Left renal cortex interstitium (tissue), 4 donors: Measurements from ENCODE around the gene TH. TPM values are rescaled to one million over a fixed set of nuclear protein-coding genes. Genes with fewer than 3 reads are reported as not detected.

Source experiments
- DNase-seq, 4 donors: peaks; one replicate each; pipeline ENCODE4 v3.0.0-alpha.2; 2013; ENCODE audit warnings: low read depth in 4 of 4, low spot score in 2 of 4, missing footprints in 1 of 4
- polyA plus RNA-seq, 4 donors: library from polyadenylated mRNA; unstranded; fragments of 120-200 nt; gene quantifications; one replicate each; pipeline ENCODE4 v1.2.1, GENCODE V29; 2013; ENCODE audit not compliant: insufficient read length in 4 of 4

TH gene
- polyA plus RNA-seq, 4 donors = 0.66 to 2.4 (median 1.0) TPM

DNA sequence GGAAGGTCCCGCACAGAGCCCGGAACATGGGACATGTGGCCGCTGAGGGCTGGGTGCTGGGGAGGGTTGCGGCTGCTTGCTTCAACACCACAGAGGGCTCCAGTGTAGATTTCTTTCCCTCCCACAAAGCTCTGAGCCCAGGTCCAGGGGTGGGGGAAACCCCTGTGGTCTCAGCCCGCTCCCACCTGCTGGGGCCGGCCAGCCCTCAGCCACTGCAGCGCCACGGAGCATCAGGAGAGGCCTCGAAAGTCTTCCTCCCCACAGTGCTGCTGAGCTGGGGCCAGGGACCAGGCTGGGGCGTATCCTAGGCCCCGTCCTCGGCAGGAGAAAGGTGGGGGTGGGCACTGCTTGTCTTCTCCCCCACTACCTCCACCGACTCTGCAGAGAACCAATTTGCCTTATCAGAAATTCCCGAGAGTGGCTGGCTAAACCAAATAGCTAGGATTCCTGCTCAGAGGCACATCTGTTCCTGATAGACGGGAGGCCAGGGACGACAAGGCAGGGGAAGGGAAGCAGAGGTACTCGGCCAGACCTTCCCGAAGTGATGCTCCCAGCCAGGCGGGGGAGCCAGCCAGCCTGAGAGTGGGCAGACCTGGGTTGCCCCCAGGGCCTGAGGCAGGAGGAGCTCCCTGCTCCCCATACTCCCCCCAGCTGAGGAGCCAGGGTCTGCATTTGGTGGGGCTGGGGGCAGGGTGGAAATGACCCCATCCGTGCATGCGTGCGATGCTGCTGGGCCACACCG, 51.1 kb downstream of the TH start:
- DNase-seq = no peak

DNA sequence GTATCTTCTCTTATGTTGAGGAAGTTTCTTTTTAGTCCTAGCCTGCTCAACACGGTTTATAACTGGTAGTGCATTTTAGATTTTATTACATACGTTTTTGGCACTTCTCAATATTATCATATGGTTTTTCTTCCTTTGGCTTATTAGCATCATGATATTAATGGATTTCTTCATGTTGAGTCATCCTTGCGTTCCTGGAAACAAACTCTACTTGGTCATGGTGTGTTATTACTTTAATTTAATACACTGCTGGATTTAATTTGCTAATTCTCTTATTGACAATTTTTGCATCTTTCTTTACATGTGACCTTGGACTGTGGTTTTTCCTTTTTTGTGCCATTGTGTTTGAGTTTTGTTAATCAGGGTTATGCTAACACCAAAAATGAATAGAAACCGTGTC, 52.9 kb downstream of the TH start:
- no peak for DNase-seq

DNA sequence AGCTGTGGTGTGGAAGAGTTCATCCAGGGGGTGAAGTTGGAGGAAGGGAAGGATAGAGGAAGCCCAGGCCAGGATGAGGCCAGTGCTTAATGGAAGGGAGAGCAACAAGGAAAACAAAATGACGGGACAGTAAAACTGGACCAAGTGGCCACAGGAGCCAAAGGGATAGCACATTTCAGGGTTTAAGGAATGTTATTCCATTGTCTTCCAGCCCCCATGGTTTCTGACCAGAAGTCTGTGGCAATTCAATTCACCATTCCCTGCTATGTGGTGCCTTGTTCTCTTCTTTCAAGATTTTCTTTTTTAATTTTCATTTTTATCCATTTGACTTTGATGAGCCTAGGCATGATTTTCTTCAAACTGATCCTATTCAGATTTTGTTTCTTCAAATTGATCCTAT, 54.9 kb downstream of the TH start:
- no peak for DNase-seq

DNA sequence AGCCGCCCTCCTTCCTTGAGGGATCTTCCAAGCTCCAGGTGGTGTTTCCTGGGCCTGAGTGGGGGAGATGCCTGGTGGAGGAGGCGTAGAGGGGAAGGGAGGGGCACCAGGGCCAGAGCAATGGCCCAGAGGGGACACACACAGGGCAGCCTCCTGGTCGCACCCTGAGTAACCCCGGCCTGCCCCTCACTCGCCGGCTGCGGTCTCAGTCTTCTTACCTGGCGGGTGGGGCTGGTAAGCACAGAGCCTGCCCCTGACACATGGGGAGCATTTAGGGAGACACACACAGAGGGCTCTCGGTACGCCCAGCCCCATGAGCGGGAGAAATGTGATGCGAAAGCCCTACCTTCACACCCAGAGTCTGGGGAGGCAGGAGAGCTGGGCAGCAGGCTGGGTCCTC, 56.3 kb downstream of the TH start:
- DNase-seq = no peak

DNA sequence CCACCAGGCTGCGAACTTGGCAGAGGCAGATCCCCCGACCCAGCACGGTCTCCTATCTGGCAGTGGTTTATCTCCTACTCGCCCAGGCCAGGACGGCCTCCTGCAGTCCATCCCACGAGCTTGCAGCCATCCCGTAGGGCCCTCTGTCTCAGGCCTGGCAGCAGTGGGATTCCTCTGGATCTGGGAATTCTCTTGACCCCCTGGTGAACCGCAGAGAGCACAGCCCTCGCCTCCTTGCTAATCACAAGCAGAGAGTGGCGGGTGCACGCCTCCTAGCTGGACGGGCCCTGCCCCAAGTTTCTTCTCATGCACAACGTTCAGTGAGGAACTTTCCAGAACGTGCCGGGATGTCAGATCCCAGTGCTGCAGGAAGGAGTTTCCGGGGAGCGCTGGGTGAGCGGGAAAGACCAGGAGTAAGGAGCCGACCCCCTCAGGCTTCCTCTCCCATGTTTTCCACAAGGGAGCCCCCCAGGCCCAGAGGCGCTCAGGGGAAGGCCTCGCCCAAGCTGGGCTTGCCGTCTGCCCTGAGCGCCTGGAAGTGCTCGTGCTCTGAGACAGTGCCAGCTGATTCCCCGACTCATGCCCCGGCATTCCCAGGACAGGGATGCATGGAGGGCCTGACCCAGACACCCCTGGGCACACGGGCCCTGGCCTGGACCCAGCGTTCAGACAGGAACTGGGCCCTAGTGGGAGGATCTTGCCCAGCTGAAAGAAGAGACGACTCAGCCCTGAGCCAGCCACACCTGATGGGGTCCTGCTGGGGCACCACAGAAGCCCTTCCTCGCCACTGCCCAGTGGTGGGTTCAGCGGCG, 57.0 kb downstream of the TH start:
- no peak for DNase-seq

Other genes with a start within 250 kb of the TH start
- gene MRPL23, start 224.5 kb downstream of the TH start, polyA plus RNA-seq = 10 to 100 TPM; 50.7 to 78.2 (median 66.8) TPM
- gene H19, start 174.0 kb downstream of the TH start, polyA plus RNA-seq = 1,000 to 10,000 TPM; 2,687 to 4,606 (median 3,329) TPM
- 1,000 to 10,000 TPM in 1 of 4 donors, 100 to 1,000 TPM in 3; 731 to 1,117 (median 878) TPM for gene IGF2, start 32.4 kb downstream of the TH start, polyA plus RNA-seq
- gene INS, start 10.6 kb downstream of the TH start, polyA plus RNA-seq = not detected
- 1 to 10 TPM; 2.1 to 4.5 (median 3.6) TPM for gene ASCL2, start 98.8 kb upstream of the TH start, polyA plus RNA-seq
- under 1 TPM; 0.52 to 0.96 (median 0.70) TPM for gene C11orf21, start 130.1 kb upstream of the TH start, polyA plus RNA-seq
- 1 to 10 TPM; 1.9 to 3.4 (median 2.1) TPM for gene TSPAN32, start 130.2 kb upstream of the TH start, polyA plus RNA-seq
- 100 to 1,000 TPM; 503 to 712 (median 602) TPM for gene CD81, start 205.5 kb upstream of the TH start, polyA plus RNA-seq
- 10 to 100 TPM; 33.2 to 56.3 (median 43.8) TPM for gene TSSC4, start 228.9 kb upstream of the TH start, polyA plus RNA-seq